ENCODE data around the gene RNF168. TPM values are rescaled to one million over a fixed set of nuclear protein-coding genes. Genes with fewer than 3 reads are reported as not detected.
A peak's percentile ranks its signal among the peaks of the same experiment; 100 is the strongest.

RNF168 gene
- total RNA-seq, 2 experiments from 2014 or later = 26.1 to 27.4 TPM

DNA sequence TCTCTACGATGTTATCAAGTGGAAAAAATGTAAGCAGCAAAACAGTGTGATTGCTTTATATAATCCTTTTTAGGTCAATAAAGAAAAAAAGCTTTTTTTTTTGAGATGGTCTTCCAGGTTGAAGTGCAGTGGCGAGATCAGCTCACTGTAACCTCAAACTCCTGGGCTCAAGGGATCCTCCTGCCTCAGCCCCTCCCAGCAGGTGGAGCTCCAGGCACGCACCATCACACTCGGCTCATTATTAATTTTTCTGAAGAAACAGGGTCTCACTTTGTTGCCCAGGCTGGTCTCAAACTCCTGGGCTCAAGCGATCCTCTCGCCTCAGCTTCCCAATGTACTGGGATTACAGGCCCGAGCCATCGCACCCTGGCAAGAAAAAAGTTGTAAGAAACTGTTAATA is 17.3 kb downstream of the RNF168 start:
- TF ChIP-seq, protein P1, sequence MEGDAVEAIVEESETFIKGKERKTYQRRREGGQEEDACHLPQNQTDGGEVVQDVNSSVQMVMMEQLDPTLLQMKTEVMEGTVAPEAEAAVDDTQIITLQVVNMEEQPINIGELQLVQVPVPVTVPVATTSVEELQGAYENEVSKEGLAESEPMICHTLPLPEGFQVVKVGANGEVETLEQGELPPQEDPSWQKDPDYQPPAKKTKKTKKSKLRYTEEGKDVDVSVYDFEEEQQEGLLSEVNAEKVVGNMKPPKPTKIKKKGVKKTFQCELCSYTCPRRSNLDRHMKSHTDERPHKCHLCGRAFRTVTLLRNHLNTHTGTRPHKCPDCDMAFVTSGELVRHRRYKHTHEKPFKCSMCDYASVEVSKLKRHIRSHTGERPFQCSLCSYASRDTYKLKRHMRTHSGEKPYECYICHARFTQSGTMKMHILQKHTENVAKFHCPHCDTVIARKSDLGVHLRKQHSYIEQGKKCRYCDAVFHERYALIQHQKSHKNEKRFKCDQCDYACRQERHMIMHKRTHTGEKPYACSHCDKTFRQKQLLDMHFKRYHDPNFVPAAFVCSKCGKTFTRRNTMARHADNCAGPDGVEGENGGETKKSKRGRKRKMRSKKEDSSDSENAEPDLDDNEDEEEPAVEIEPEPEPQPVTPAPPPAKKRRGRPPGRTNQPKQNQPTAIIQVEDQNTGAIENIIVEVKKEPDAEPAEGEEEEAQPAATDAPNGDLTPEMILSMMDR (IDR thresholded peaks at IDR 0.05) = peak; percentile 59
- ChIA-PET CTCF (interaction anchor here (0.7 to 2.9 kb wide), 7 partner anchors 11 to 43 kb away, joined by 3 to 14 read pairs (median 4); partner anchors contain the start of gene RNF168), POLR2A (interaction anchor here (0.9 kb wide), 1 partner anchor 221 kb away, joined by 3 read pairs; no protein-coding TSS in a partner anchor)
- DNase-seq (peak in 11 of 14 experiments; percentile 5 to 59 (median 30)), ATAC-seq (ENCODE audit: poor library complexity) (no peak)
- Histone ChIP-seq H3K4me3 (ENCODE audit: low read length) (no peak overlapping the region), H3K36me3 (ENCODE audit: insufficient read depth, low read length) (peaks cover 61% of the 10 kb centered on the region), H3K9me3 (ENCODE audit: control insufficient read depth in 1 of 2, insufficient read depth in 1 of 2, low read length in 2 of 2) (no peaks in the 10 kb centered on the region), H3K27me3 (ENCODE audit: control insufficient read depth in 1 of 2, insufficient read depth in 2 of 2, low read length in 2 of 2) (no peaks in the 10 kb centered on the region), H3K4me1 (ENCODE audit: insufficient read depth, low read length) (no peaks in the 10 kb centered on the region), H3K27ac (ENCODE audit: low read depth in 1 of 2, low read length in 2 of 2) (no peak overlapping the region)
- no peak overlapping the region for H3K4me3 Mint-ChIP-seq
- no peaks in the 10 kb centered on the region for H3K27me3 Mint-ChIP-seq
- H3K4me1 Mint-ChIP-seq (ENCODE audit: low read depth) = peaks cover 12% of the 10 kb centered on the region
- H3K27ac Mint-ChIP-seq = no peak overlapping the region
- H3K9me3 Mint-ChIP-seq = no peaks in the 10 kb centered on the region
- intact Hi-C loops (cut with DNase I, micrococcal nuclease) = loop anchor here in 1 of 2 experiments (5.0 kb wide), 1 partner anchor 36 kb away; no protein-coding TSS in a partner anchor
- peaks cover 67% of the 10 kb centered on the region for H3K36me3 Mint-ChIP-seq (ENCODE audit: low read depth)

GRCh38 chr3:196477678-196478077 is 25.9 kb downstream of the RNF168 start:
- CTCF ChIA-PET = no interaction called here
- H3K9me3 Mint-ChIP-seq = no peaks in the 10 kb centered on the region

GRCh38 chr3:196472286-196472685 is 31.3 kb downstream of the RNF168 start:
- Histone ChIP-seq H3K27ac (ENCODE audit: low read depth in 1 of 2, low read length in 2 of 2) (no peak overlapping the region), H3K4me3 (ENCODE audit: low read length) (no peak overlapping the region), H3K9me3 (ENCODE audit: control insufficient read depth in 1 of 2, insufficient read depth in 1 of 2, low read length in 2 of 2) (no peaks in the 10 kb centered on the region), H3K4me1 (ENCODE audit: insufficient read depth, low read length) (no peaks in the 10 kb centered on the region), H3K36me3 (ENCODE audit: insufficient read depth, low read length) (peaks cover 55% of the 10 kb centered on the region), H3K27me3 (ENCODE audit: control insufficient read depth in 1 of 2, insufficient read depth in 2 of 2, low read length in 2 of 2) (no peaks in the 10 kb centered on the region)
- DNase-seq (no peak), ATAC-seq (ENCODE audit: poor library complexity) (no peak)
- H3K9me3 Mint-ChIP-seq = no peaks in the 10 kb centered on the region
- H3K4me3 Mint-ChIP-seq = no peak overlapping the region
- H3K27me3 Mint-ChIP-seq = no peaks in the 10 kb centered on the region
- no peak overlapping the region for H3K27ac Mint-ChIP-seq
- TF ChIP-seq, protein P1 (IDR thresholded peaks at IDR 0.05) = no peak
- no peaks in the 10 kb centered on the region for H3K4me1 Mint-ChIP-seq (ENCODE audit: low read depth)
- H3K36me3 Mint-ChIP-seq (ENCODE audit: low read depth) = peaks cover 78% of the 10 kb centered on the region
- CTCF ChIA-PET = no interaction called here
- intact Hi-C loops (cut with DNase I, micrococcal nuclease) = no loop called here
- POLR2A ChIA-PET = no interaction called here

More at GRCh38 chr3:196477678-196478077, 25.9 kb downstream of the RNF168 start:
- Histone ChIP-seq H3K27me3 (ENCODE audit: control insufficient read depth in 1 of 2, insufficient read depth in 2 of 2, low read length in 2 of 2) (no peaks in the 10 kb centered on the region), H3K4me3 (ENCODE audit: low read length) (no peak overlapping the region), H3K27ac (ENCODE audit: low read depth in 1 of 2, low read length in 2 of 2) (no peak overlapping the region), H3K4me1 (ENCODE audit: insufficient read depth, low read length) (no peaks in the 10 kb centered on the region), H3K9me3 (ENCODE audit: control insufficient read depth in 1 of 2, insufficient read depth in 1 of 2, low read length in 2 of 2) (no peaks in the 10 kb centered on the region), H3K36me3 (ENCODE audit: insufficient read depth, low read length) (peaks cover 73% of the 10 kb centered on the region)
- DNase-seq = no peak
- H3K27ac Mint-ChIP-seq = no peak overlapping the region
- no peaks in the 10 kb centered on the region for H3K4me1 Mint-ChIP-seq (ENCODE audit: low read depth)
- TF ChIP-seq, protein P1 (IDR thresholded peaks at IDR 0.05) = no peak
- no peaks in the 10 kb centered on the region for H3K27me3 Mint-ChIP-seq
- no peak overlapping the region for H3K4me3 Mint-ChIP-seq
- ATAC-seq (ENCODE audit: poor library complexity) = no peak
- H3K36me3 Mint-ChIP-seq (ENCODE audit: low read depth) = peaks cover 81% of the 10 kb centered on the region
- intact Hi-C loops (cut with DNase I, micrococcal nuclease) = no loop called here
- POLR2A ChIA-PET = interaction anchor here (0.6 kb wide), 1 partner anchor 22 kb away, joined by 5 read pairs; no protein-coding TSS in a partner anchor

Data from CD4-positive, alpha-beta T cell (primary cell).